Measurements from ENCODE around the gene SLBP. TPM values are rescaled to one million over a fixed set of nuclear protein-coding genes. Genes with fewer than 3 reads are reported as not detected.
A peak's percentile ranks its signal among the peaks of the same experiment; 100 is the strongest.

SLBP gene
- total RNA-seq, 1 experiment from 2014 or later = 92.3 TPM

- Histone ChIP-seq H3K9me3 (replicated peaks) (no peaks in the 10 kb centered on the region), H3K4me1 (replicated peaks) (no peaks in the 10 kb centered on the region), H3K27me3 (replicated peaks) (no peaks in the 10 kb centered on the region), H3K36me3 (peaks cover 44% of the 10 kb centered on the region), H3K27ac (no peak overlapping the region), H3K4me3 (no peak overlapping the region)
- peak; percentile 36 to 50 for DNase-seq (ENCODE audit: low read depth in 1 of 2, low spot score in 2 of 2)
These were observed 18.8 kb downstream of the SLBP start for GRCh38 chr4:1693131-1693896.

GRCh38 chr4:1691737-1692373 is 20.3 kb downstream of the SLBP start:
- no peak for DNase-seq (ENCODE audit: low read depth in 1 of 2, low spot score in 2 of 2)
- H3K27me3 ChIP-seq (replicated peaks) = no peaks in the 10 kb centered on the region
- no peak overlapping the region for H3K27ac ChIP-seq
- no peaks in the 10 kb centered on the region for H3K9me3 ChIP-seq (replicated peaks)
- peaks cover 38% of the 10 kb centered on the region for H3K36me3 ChIP-seq
- no peak overlapping the region for H3K4me3 ChIP-seq
- no peaks in the 10 kb centered on the region for H3K4me1 ChIP-seq (replicated peaks)

- peaks cover 30% of the 10 kb centered on the region for H3K36me3 ChIP-seq
- H3K4me3 ChIP-seq = no peak overlapping the region
- H3K9me3 ChIP-seq (replicated peaks) = no peaks in the 10 kb centered on the region
- H3K4me1 ChIP-seq (replicated peaks) = no peaks in the 10 kb centered on the region
- no peaks in the 10 kb centered on the region for H3K27me3 ChIP-seq (replicated peaks)
- H3K27ac ChIP-seq = no peak overlapping the region
- no peak for DNase-seq (ENCODE audit: low read depth in 1 of 2, low spot score in 2 of 2)
These were observed 21.4 kb downstream of the SLBP start for GRCh38 chr4:1690698-1691097.

- H3K4me1 ChIP-seq (replicated peaks) = peaks cover 14% of the 10 kb centered on the region
- no peaks in the 10 kb centered on the region for H3K9me3 ChIP-seq (replicated peaks)
- H3K27me3 ChIP-seq (replicated peaks) = no peaks in the 10 kb centered on the region
- peaks cover 5% of the 10 kb centered on the region; the same call in 1 of the 2 replicates for H3K36me3 ChIP-seq
- H3K4me3 ChIP-seq = no peak overlapping the region
- no peak overlapping the region for H3K27ac ChIP-seq
- no peak for DNase-seq (ENCODE audit: low read depth in 1 of 2, low spot score in 2 of 2)
These were observed 25.6 kb downstream of the SLBP start for GRCh38 chr4:1686440-1687036.

- Histone ChIP-seq H3K4me3 (no peak overlapping the region), H3K27ac (no peak overlapping the region), H3K9me3 (replicated peaks) (no peaks in the 10 kb centered on the region), H3K27me3 (replicated peaks) (no peaks in the 10 kb centered on the region), H3K4me1 (replicated peaks) (peaks cover 14% of the 10 kb centered on the region), H3K36me3 (no peaks in the 10 kb centered on the region)
- no peak for DNase-seq (ENCODE audit: low read depth in 1 of 2, low spot score in 2 of 2)
These were observed 26.6 kb downstream of the SLBP start for GRCh38 chr4:1685235-1686150.

- Histone ChIP-seq H3K9me3 (replicated peaks) (no peaks in the 10 kb centered on the region), H3K27me3 (replicated peaks) (no peaks in the 10 kb centered on the region), H3K4me3 (peak overlapping the region; percentile 46), H3K27ac (no peak overlapping the region), H3K36me3 (no peaks in the 10 kb centered on the region), H3K4me1 (replicated peaks) (peaks cover 14% of the 10 kb centered on the region)
- DNase-seq (ENCODE audit: low read depth in 1 of 2, low spot score in 2 of 2) = no peak
These were observed 27.4 kb downstream of the SLBP start for GRCh38 chr4:1684506-1685234.

- Histone ChIP-seq H3K9me3 (replicated peaks) (no peaks in the 10 kb centered on the region), H3K27ac (no peak within 1 kb of the TSS), H3K4me3 (peak within 1 kb of the TSS; percentile 46), H3K27me3 (replicated peaks) (no peaks in the 10 kb centered on the region), H3K36me3 (no peaks in the 10 kb centered on the region), H3K4me1 (replicated peaks) (peaks cover 14% of the 10 kb centered on the region)
- peak; percentile 36 to 76 for DNase-seq (ENCODE audit: low read depth in 1 of 2, low spot score in 2 of 2)
These were observed 28.2 kb downstream of the SLBP start, which contains the start of gene FAM53A for GRCh38 chr4:1683736-1684505. Gene FAM53A, minus strand, starts transcription at chr4:1684313. Its CDS starts 15,572 bp downstream, at chr4:1668741.

- peak in 1 of 2 experiments; percentile 21 for DNase-seq (ENCODE audit: low read depth in 1 of 2, low spot score in 2 of 2)
These were observed 28.8 kb downstream of the SLBP start for GRCh38 chr4:1683261-1683735.

GRCh38 chr4:1682860-1683259 is 29.3 kb downstream of the SLBP start:
- Histone ChIP-seq H3K27ac (no peak overlapping the region), H3K36me3 (no peaks in the 10 kb centered on the region), H3K4me1 (replicated peaks) (peaks cover 14% of the 10 kb centered on the region), H3K4me3 (no peak overlapping the region), H3K9me3 (replicated peaks) (no peaks in the 10 kb centered on the region), H3K27me3 (replicated peaks) (no peaks in the 10 kb centered on the region)
- no peak for DNase-seq (ENCODE audit: low read depth in 1 of 2, low spot score in 2 of 2)

More at GRCh38 chr4:1683261-1683735, 28.8 kb downstream of the SLBP start:
- Histone ChIP-seq H3K9me3 (replicated peaks) (no peaks in the 10 kb centered on the region), H3K27me3 (replicated peaks) (no peaks in the 10 kb centered on the region), H3K36me3 (no peaks in the 10 kb centered on the region), H3K4me1 (replicated peaks) (peaks cover 14% of the 10 kb centered on the region), H3K27ac (no peak overlapping the region), H3K4me3 (peak overlapping the region; percentile 46)

GRCh38 chr4:1678244-1678643 is 33.9 kb downstream of the SLBP start:
- H3K27ac ChIP-seq = no peak overlapping the region
- H3K36me3 ChIP-seq = no peaks in the 10 kb centered on the region
- DNase-seq (ENCODE audit: low read depth in 1 of 2, low spot score in 2 of 2) = no peak
- no peaks in the 10 kb centered on the region for H3K27me3 ChIP-seq (replicated peaks)
- no peaks in the 10 kb centered on the region for H3K9me3 ChIP-seq (replicated peaks)
- no peak overlapping the region for H3K4me3 ChIP-seq
- peaks cover 3% of the 10 kb centered on the region for H3K4me1 ChIP-seq (replicated peaks)

GRCh38 chr4:1676605-1677525 is 35.3 kb downstream of the SLBP start:
- DNase-seq (ENCODE audit: low read depth in 1 of 2, low spot score in 2 of 2) = no peak

More at GRCh38 chr4:1676605-1677525, 35.3 kb downstream of the SLBP start:
- Histone ChIP-seq H3K27me3 (replicated peaks) (no peaks in the 10 kb centered on the region), H3K36me3 (no peaks in the 10 kb centered on the region), H3K9me3 (replicated peaks) (no peaks in the 10 kb centered on the region), H3K4me1 (replicated peaks) (no peaks in the 10 kb centered on the region), H3K4me3 (no peak overlapping the region), H3K27ac (no peak overlapping the region)

Data from SJSA1 (cell line).